Measurements from ENCODE around the gene L3HYPDH.

The L3HYPDH gene

DNA sequence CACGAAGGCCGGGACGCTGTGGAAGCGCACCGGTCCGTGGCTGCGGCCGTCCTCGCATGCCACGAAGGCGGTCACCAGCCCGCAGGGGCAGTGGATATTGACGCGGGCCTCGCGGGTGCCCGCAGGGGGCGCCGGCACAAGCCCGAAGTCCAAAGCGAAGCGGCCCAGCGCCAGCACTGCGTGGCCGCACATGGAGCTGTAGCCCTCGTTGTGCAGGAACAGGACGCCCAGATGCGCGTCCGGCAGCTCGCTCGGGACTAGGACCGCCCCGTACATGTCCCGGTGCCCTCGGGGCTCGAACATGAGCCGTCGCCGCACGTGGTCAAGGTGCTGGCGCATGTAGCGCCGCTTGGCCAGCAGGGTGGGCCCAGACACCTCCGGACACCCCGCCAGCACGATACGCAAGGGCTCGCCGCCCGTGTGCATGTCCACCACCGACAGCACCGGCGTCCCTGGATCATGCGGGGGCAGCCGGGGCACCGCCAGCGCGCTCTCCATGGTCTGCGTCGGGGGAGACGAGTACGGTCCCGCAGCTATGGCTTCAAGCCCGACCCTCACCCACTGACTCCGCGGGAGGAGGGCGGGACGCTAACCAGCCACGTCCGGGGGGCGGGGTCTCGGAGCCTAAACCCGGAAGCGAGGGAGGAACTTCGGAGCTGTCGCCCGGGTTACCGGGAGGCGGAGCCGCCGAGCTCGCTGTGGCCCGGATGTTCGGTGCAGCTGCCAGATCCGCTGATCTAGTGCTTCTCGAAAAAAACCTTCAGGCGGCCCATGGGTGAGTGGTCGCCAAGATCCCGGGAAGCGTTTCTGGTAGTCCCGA lies at the start of gene L3HYPDH, which contains the start of gene JKAMP:
TSS of gene L3HYPDH (minus strand) at position 590 of the 820 bp plus-strand sequence. CDS start at position 498, 92 bp downstream.
TSS of gene JKAMP (plus strand) at position 699 of the 820 bp plus-strand sequence. CDS start at position 772, 73 bp downstream.
- DNase-seq, result peak; percentile 51

DNA sequence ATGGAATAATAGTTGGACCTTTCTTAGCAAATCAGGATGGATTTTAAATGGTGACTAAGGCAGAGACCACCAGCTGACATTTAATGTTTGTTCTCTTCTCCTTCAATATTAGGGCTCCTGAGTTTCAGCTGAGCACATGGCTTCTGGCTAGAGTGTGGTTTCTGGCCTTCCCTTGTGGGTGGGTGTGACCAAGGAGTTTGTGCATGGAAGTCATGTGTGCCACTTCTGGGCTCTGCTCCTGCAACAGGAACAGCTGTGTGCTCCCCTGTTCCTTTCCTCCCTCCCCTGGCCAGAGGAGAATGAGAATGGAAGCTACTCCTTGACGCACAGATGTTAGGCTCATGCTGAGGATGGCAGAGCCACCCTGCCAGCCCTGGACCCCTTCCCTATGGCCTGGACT lies 48.2 kb upstream of the L3HYPDH start:
- DNase-seq, result no peak

DNA sequence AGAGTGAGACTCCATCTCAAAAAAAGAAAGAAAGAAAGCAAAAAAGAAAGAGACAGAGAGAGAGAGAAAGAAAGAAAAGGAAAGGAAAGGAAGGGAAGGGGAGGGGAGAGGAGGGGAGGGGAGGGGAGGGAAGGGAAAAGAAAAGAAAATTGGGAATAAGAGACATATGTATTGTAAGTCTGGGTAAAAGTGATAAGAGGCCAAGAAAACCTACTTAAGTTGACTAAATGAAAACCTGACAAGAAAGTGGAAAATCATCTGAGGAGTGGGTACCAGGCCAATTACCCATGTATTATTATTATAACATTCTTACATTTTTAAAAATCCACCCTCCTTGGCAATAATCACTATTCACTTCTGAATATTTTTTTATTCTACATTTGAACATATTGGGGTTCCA lies 46.1 kb upstream of the L3HYPDH start:
- DNase-seq, result no peak

DNA sequence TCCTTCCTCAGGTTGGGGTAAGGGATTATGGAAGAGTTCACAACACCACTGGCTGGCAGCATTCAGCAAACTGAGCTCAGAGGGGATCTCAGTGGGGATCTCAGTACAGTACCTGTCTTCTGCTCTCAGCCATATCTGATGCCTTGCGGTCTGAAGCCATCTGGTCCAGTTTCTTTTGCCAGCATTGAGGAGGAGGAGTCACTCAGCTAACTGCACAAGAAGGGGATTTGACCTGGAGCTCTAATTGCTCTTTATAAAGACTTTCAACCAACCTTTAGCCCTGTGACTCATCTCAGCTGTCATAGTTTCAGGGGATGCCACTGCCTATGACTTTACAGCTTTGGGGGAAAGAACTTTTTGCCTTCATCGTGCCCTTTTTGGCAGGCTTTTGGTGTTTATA lies 45.0 kb upstream of the L3HYPDH start:
- no peak for DNase-seq

DNA sequence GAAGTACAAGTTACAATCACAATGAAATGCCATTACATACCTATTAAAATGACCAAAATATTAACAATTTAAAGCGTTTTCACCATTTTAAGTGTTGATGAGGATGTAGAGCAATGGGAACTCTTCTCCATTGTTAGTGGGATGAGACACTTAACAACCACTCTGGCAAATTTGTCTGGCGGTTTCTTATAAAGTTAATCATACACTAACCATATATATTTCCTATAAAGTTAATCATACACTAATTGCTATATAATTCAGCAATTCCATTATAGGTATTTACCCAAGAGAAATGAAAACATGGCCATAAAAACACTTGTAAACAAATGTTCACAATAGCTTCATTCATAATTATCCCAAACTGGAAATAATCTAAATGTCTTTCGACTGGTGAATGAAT lies 36.0 kb upstream of the L3HYPDH start:
- DNase-seq, result no peak

DNA sequence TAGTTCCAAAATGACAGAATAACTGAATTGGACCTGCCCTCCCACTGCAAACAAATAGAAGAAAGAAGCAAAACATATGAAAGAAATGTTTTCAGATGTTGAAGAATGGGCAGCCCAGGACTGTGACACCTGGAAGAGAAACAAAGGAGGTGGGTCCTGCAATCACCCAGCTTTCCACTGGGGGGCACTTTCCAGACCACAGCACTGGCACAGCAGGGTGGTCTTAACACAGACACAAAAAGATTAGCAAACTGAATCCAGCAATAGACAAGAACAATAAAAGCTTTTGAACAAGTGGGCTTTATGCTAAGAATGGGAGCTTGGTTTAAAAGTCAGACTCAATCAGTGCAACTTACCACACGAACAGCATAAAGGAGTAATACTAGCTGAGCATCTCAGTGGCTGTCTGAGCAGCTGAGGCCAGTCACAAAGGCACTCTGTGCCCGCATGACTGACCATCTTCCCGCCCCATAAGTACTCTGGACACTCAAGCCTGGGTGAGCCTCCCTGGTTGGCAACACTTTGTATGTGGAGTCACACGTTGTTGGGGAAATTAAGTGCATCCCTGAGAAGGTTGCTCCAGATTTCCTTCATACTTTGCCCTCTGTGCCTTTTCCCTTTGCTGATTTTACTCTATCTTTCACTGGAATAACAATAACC lies 27.8 kb upstream of the L3HYPDH start:
- DNase-seq, result peak; percentile 19

DNA sequence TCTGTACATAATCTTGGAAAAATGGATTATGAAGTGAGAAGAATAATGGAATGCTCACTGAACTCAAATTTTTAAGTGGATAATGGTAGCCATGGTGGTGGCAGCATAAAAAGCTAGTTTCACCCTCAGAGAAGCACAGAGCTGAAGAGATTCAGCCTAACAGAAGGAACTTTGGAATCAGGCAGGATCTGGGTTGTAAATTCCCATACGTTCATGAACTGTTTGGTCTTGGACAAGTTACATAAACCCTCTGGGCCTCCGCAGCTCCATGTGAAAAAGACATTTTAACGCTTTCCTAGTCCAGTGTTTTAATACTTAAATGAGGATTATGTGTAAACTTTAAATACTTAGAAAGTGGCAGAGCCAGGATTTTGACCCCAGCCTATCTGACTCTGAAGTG lies 26.8 kb upstream of the L3HYPDH start:
- DNase-seq, result no peak

DNA sequence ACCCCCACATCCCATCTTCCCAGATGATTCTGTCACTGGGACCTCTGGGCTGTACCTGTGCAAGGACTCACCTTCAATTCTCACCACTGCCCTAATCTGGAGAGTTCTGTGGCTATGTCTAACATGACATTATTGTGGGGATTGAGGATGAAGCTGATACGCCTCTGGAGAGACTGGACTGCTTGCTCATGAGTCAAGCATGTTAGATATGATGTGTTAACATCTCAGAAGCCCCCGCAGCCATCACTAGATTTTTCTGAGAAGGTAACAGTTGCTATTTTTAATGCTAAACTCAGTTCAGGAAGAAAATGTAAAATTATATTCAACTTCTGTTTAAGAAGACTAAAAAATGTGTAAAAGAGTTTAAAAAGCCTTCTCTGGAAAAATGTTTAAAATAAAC lies 25.8 kb upstream of the L3HYPDH start:
- DNase-seq, result no peak

DNA sequence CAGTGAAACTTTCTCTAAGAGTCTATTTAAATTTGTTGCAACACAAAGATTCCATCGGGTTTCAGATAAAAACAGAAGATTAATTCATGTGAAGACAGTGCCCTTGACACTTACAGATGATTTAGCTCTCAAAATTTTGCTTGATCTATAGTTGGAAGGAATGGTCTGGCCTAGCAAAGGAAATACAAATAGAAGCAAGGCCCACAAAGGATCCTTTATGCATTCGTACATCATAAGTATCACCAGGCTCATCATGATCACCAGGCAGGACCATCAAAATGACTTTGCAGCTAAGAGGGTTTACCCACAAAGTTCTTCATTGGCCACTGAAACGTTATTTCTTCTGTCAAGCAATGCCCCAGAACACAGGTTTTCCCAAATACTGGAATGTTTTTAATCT lies 24.9 kb upstream of the L3HYPDH start:
- no peak for DNase-seq

DNA sequence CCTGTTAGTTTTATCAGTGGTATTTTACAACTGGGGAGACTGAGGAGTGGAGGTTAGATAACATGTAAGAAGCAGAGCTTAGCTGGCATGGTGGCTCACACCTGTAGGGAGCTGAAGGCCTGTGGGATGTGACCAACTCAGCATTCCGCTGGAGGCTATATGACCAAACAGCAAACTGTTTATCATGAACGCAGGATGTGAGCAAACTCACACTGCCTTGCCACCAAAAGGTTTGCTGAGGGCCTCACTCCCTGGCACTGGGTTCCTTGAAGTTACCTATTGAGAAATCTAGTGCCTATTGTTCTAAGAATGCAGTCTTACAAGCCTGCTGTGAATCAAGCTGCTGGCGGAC lies 23.5 kb upstream of the L3HYPDH start:
- no peak for DNase-seq

DNA sequence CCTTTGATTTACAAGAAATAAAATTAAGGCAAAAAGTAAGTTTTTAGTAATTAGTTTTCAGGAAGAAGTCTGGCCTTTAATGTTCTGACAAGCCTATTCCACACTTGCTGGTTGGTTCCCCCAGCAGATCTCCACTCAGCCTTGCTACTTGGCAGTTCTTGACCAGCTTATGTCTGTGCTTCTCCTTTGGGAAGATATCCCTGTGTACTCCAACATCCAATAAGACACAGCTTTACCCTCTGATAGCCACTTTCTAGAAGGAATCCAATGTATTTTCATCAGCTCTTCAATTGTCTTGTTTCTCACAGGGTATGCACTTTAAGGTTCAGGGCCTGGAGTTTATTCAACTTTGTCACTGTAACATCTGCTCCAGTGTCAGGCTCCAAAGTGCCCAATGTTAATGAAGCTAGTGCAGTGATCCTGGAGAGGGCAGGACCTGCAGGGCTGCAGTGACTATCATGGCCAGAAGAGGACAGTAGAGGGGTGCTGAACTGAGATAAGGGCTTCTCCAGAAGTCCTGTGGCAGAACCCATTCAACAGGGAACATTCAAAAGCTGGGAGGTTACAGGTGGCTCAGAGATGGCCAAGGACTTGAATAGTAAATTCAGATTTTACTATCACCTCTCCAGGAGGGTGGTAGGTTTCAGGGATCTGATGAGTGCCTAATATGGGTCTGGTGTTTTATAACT lies 23.0 kb upstream of the L3HYPDH start:
- DNase-seq, result peak; percentile 21

DNA sequence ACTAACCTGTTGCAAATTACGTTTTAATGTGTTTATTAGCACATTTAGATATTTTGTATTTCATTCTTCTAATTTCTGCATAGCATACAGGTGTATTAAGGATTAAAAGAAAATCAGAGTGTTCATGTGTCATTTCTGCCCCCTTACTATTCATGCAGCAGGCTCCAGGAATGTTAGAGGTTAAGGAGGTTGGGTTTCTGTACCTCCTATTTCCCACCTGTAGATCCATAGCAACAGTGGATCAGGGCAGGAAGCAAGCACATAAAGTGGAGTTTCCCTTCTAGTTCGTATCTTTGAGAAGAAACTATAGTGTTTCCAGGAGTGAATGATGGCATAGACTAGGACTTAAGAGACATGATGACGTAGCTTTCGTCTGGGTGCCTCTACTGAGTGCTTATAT lies 19.0 kb upstream of the L3HYPDH start:
- no peak for DNase-seq

DNA sequence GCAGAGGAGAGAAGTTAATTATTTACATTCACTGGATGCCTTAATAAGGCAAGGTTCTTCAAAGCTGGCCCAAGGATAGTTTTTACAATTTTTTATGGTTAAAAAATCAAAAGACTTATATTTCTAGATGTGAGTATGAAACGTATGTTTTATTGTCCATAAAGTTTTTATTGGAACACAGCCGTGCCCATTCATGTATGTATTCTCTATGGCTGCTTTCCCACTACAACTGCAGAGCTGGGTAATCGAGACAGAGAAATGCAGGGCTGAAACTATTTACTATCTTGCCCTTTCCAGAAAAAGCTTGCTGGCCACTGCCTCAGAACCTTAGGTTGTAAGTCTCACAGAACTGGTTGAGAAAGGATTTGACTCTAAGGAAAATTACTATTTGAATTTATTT lies 16.5 kb upstream of the L3HYPDH start:
- no peak for DNase-seq

DNA sequence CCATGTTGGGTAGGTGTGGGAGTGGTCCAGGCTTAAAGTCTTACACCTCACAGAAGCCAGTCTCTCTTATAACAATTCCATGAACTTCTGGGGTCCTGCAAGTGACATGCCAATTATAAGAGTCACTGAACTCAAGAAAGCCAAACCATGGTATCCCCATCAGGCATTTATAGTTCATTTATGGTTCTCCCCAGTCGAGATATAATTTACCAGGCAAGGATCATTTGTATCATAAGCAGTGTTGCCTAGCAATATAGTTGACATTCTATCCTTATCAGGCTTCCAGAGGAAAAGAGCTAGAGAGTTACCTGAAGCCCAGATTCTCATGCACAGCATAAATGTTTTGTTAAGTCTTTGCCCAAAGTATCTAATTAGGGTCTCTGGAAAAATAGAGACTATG lies 8.2 kb upstream of the L3HYPDH start:
- no peak for DNase-seq

DNA sequence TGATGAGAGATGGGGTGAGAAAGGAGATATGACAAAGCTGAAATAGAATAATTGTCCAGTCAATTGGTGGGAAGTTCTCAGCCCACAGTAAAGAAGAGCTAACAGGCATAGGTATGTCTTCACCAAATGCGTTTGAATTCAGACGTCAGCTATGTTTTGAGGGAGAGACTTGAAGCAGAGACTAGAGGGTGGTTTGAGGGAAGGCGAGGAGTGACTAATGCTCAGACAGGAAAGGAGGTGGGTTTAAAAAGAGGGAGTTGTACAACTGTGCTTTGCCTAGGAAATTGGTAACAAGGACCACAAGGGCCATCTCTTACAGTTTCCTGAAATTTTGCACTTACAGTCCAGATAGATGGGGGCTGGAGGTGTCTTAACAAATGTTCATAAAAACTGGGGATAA lies 6.5 kb upstream of the L3HYPDH start:
- no peak for DNase-seq

DNA sequence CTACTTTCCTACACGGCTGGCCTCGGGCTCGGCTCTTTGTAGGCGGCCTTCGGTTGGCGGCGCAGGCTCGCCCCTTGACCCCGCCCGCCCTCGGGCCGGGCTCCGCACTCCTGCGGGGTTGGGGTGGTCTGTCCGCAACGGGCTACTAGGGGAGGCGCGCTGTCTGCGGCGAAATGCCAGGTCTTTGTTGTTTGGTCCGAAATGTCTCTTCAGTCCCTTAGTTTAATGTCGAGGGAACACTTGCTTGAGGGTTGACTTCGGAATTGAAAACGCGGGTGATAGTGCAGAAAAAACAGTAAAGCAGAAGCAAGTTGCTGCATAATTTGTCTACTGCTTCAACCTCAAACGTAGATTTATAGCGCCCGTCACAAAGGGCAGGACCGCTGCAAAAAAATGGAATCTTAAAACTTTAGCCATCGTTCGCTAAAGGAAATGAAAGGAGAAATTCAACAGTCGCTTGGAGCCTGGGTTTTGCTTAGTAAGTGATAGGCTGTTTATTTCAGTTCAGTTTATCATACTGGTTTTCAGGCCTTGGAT lies 499 bp upstream of the L3HYPDH start:
- DNase-seq, result no peak

DNA sequence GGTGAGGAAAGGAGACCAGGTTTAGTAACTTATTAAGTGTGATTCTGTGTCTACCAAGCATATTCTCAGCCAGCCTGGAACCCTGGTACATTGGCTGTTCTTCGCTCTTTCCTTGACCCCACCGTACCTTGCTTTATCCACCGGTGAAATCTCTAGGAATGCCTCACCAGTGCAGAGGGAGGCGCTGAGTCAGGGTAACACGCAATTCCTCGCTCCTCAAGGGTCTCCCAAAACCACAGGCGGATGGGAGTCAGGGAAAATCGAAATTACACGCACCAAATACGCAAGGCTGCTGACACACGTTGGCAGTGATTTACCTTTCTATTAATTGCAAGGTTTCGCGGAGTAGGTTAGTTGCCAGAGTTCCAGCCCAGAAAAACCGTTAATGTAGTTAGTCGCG lies 845 bp downstream of the L3HYPDH start:
- no peak for DNase-seq

DNA sequence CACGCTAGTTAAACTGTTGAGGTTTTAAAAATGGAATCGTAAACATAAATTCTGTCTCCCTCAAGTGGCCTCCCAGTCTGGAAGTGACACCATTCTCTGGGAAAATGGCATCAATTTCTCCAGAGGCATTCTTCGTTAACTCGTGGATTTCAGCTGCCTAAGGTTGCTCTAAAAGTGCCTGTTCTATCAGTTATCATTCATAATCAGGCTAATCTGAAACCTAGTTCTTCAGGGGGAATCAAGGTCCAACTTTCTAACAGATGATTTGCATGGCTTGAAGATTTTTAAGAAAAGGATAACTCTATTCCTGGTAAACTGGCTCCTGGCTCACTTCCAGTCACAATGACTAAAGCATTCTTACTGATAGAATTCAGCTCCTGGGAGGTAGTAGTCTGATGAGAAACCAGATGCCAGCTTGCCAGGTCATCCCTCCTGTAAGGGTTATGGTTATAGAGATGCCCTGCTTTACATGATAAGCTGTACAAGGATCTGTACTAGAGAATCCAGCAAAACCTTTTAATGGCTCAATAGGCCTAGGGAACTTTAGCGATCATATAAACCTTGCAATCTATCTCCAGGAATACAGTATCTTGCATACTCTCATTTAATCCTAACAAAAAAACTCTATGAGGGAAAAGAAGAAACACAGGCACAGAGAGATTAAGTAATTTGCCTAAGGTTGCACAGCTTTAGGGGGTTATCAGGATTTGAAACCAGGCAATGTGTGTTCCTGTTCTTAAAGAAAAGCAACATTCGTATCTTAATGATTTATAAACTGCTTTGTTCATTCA lies 1.5 kb downstream of the L3HYPDH start:
- DNase-seq, result no peak

DNA sequence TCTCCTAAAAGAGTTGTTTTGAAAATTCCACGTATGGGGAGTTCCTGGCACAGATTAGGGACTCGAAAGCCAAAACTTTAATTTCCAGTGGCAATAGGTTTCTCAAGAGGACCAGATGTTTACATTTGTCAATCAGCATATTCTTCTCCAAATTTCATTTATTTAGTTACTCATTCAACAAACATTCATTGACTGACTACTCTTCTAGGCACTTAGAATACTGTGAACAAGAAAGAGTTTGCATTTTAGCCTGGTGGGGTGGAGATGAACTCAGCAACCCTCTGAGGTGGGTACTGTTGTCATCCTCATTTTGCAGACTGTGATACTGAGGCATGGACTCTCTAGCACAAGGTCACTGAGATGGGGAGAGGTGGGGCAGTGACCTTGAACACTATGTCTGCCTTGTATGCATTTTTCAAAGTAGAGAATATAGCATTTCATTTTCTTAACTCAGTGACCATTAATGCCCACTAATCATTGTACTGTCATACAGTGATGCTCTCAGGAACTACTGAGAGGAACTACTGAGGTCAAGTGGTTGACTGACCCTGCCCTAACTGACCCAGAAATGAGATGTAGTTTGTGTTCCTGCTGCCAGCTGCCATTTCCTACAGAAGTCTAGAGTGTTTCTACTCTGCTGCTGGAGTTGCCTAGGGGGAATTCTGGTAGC lies 2.2 kb downstream of the L3HYPDH start:
- DNase-seq, result no peak

DNA sequence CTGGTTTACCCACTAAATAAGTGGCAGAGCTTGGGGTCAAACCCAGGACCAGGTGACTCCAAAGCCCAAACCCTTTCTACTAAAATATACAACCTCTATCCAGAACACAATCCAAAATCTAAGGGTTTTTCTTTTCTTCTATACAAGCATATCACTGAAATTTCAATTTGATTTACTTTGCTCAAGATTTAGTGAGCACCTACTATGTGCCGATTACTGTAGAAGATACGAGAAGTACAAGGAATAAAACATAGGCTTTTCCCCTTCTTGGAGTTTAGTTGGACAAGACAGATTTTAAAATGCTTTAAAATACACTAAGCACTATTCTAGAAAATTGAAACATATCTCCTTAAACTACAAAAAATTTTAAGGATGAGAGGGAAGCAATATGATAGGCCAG lies 2.8 kb downstream of the L3HYPDH start:
- no peak for DNase-seq

DNA sequence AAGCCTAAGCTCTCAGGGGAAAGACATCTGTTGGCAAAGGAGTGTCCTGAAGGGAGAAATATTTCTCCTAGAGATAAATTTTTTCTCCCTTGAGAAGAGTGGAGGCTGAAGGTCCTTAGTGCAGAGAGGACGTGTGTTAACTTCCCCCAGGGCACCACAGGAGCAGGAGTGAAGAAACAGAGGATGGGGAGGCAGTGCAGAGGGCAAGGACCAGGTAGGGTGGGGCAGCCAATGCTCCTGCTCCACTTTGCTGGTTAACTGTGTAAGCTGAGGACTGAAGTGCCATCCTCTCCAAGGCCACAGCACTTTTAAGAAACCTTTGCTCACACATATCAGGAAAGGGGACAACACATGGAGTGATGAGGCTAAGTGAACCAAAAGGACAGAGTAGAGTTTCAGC lies 4.0 kb downstream of the L3HYPDH start:
- no peak for DNase-seq

DNA sequence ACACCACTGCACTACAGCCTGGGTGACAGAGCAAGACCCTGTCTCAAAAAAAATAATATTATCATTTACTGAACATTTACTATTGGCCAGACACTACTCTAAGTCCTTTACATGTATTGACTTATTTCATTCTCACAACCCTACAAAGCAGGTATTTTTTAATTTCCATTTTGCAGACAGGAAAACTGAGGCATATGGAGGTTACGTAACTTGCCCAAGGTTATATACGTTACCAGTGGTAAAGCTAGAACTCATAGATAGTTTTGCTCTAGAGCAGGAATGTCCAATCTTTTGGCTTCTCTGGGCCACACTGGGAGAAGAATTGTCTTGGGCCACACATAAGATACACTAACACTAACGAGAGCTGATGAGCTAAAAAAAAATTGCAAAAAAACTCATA lies 5.7 kb downstream of the L3HYPDH start:
- no peak for DNase-seq

Measured in 8988T (cell line).